Measurements from ENCODE around the gene NR2F1-AS1.

DNA sequence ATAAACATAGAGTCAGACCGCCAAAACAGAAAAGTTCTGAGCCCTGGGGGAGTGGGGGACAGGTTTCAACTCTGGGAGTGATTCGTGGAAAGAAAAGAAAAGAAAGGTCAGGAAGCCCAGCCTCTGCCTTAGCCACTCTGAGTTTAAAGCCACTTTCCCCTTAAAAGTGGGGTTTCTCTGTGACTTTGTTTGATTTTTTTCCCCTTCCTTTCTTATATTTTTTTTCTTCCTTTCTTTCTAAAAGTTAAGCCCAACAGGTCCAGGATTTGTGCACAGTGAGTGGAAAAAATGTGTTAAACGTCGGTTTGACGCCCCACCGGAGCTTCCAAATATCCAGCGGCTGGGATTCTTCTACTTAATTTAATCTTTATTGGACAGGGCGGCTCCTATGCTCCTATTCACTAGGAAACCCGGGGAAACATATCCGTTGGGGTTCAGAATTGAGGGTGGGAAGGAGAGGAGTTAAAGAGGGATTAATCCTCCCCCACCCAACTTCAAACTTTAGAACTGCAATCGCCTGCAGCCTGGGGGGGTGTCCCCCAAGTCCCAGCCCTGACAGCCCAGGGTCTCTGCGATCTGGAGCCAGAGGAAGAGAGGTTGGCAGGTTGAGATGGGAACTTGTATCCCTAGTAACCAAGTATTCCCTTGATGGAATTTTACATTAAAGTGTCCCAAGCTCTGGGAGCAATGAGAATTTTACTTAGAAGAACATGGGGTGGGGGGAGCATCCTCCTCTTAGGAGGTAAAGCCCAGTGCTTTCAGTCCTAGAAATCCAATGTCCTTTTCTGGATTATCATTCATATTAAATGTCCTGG, 6.3 kb downstream of the NR2F1-AS1 start:
- no peak for TF ChIP-seq EZH2 (optimal IDR thresholded peaks at IDR 0.05; ENCODE audit: low read depth, low read length)
- TF ChIP-seq, protein P1, sequence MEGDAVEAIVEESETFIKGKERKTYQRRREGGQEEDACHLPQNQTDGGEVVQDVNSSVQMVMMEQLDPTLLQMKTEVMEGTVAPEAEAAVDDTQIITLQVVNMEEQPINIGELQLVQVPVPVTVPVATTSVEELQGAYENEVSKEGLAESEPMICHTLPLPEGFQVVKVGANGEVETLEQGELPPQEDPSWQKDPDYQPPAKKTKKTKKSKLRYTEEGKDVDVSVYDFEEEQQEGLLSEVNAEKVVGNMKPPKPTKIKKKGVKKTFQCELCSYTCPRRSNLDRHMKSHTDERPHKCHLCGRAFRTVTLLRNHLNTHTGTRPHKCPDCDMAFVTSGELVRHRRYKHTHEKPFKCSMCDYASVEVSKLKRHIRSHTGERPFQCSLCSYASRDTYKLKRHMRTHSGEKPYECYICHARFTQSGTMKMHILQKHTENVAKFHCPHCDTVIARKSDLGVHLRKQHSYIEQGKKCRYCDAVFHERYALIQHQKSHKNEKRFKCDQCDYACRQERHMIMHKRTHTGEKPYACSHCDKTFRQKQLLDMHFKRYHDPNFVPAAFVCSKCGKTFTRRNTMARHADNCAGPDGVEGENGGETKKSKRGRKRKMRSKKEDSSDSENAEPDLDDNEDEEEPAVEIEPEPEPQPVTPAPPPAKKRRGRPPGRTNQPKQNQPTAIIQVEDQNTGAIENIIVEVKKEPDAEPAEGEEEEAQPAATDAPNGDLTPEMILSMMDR (IDR thresholded peaks at IDR 0.05; ENCODE audit: low read length) = no peak

All from MM.1S (cell line).